CD14-positive monocyte (primary cell): Measurements from ENCODE around the gene EBF3. TPM values are rescaled to one million over a fixed set of nuclear protein-coding genes. Genes with fewer than 3 reads are reported as not detected.

Source experiments
- DNase-seq, 3 donors: peaks; one replicate each; pipeline ENCODE4 v3.0.0-alpha.2; 2011 to 2022
- H2AFZ ChIP-seq: 2 replicates; pipeline ENCODE4 v1.6.0; 2012; ENCODE audit warnings: mild to moderate bottlenecking, low read depth, low read length, inconsistent platforms; ENCODE audit not compliant: insufficient read depth, poor library complexity, severe bottlenecking
- H3K27ac ChIP-seq, 2 donors: 1 replicate in 1 of 2; 2 replicates in 1 of 2; pipeline ENCODE4 v1.5.1; 2012 to 2013; ENCODE audit warnings: low read length in 2 of 2, control low read depth in 1 of 2, inconsistent platforms in 1 of 2, low read depth in 1 of 2, mild to moderate bottlenecking in 1 of 2
- H3K27me3 ChIP-seq, 2 donors: one replicate each; pipeline versions ENCODE4 v1.6.0 to v1.6.1; 2011 to 2013; ENCODE audit warnings: low read length in 2 of 2; ENCODE audit not compliant: control insufficient read depth in 2 of 2, insufficient read depth in 2 of 2
- H3K36me3 ChIP-seq, 2 donors: replicated peaks in 1 of 2; 1 replicate in 1 of 2; 2 replicates in 1 of 2; pipeline versions ENCODE4 v1.5.1 to v1.6.1; 2012 to 2013; ENCODE audit warnings: low read length in 2 of 2, control low read depth in 1 of 2, inconsistent platforms in 1 of 2, mild to moderate bottlenecking in 1 of 2; ENCODE audit not compliant: insufficient read depth in 2 of 2, control insufficient read depth in 1 of 2
- H3K4me1 ChIP-seq, 2 donors: 1 replicate in 1 of 2; 2 replicates in 1 of 2; pipeline versions ENCODE4 v1.5.1 to v1.6.1; 2012 to 2013; ENCODE audit warnings: low read length in 2 of 2, control low read depth in 1 of 2, inconsistent platforms in 1 of 2, mild to moderate bottlenecking in 1 of 2, moderate library complexity in 1 of 2; ENCODE audit not compliant: insufficient read depth in 2 of 2, control insufficient read depth in 1 of 2
- H3K4me2 ChIP-seq: replicated peaks from 2 replicates; pipeline ENCODE3; 2012; ENCODE audit warnings: low read length, moderate library complexity, mild to moderate bottlenecking; ENCODE audit not compliant: poor library complexity, severe bottlenecking; ENCODE audit errors: extremely low read depth
- H3K4me3 ChIP-seq, 3 experiments: fragments of 200-600 bp in 1 of 3; sonication (generic) in 1 of 3; replicated peaks in 1 of 3; 1 replicate in 2 of 3; 2 replicates in 1 of 3; pipeline ENCODE4 v1.5.1; 2011 to 2013; ENCODE audit warnings: low read length in 3 of 3, mild to moderate bottlenecking in 3 of 3, control low read depth in 2 of 3, low read depth in 2 of 3, inconsistent platforms in 1 of 3, moderate library complexity in 1 of 3
- H3K79me2 ChIP-seq: 2 replicates; pipeline ENCODE4 v1.6.0; 2012; ENCODE audit warnings: mild to moderate bottlenecking, control low read depth, inconsistent platforms, low read length, moderate library complexity; ENCODE audit not compliant: insufficient read depth
- H3K9ac ChIP-seq: 2 replicates; pipeline ENCODE4 v1.6.0; 2017; ENCODE audit warnings: low read length, mild to moderate bottlenecking; ENCODE audit not compliant: insufficient read depth, poor library complexity, severe bottlenecking
- H3K9me3 ChIP-seq, 2 donors: replicated peaks in 1 of 2; 1 replicate in 1 of 2; 2 replicates in 1 of 2; pipeline versions ENCODE4 v1.5.1 to v1.6.1; 2012 to 2013; ENCODE audit warnings: low read length in 2 of 2, control low read depth in 1 of 2; ENCODE audit not compliant: control insufficient read depth in 1 of 2, insufficient read depth in 1 of 2
- H4K20me1 ChIP-seq: 2 replicates; pipeline ENCODE4 v1.6.0; 2012; ENCODE audit warnings: mild to moderate bottlenecking, low read length, control low read depth, moderate library complexity; ENCODE audit not compliant: insufficient read depth
- H3K27ac Mint-ChIP-seq, 7 donors: one replicate each; pipeline ENCODE4 v1.8.0; 2020; ENCODE audit warnings: mild to moderate bottlenecking in 7 of 7, mixed read lengths in 7 of 7, moderate library complexity in 6 of 7, inconsistent platforms in 2 of 7
- H3K27me3 Mint-ChIP-seq, 3 donors: one replicate each; pipeline ENCODE4 v1.8.0; 2021 to 2022; ENCODE audit warnings: low read depth in 3 of 3, mild to moderate bottlenecking in 3 of 3, mixed read lengths in 3 of 3, moderate library complexity in 3 of 3, inconsistent platforms in 1 of 3
- H3K36me3 Mint-ChIP-seq, 2 donors: one replicate each; pipeline ENCODE4 v1.8.0; 2020; ENCODE audit warnings: mixed read lengths in 2 of 2, inconsistent platforms in 1 of 2, mild to moderate bottlenecking in 1 of 2
- H3K4me1 Mint-ChIP-seq: one replicate; pipeline ENCODE4 v1.8.0; 2020; ENCODE audit warnings: mild to moderate bottlenecking, mixed read lengths
- H3K4me3 Mint-ChIP-seq, 2 donors: one replicate each; pipeline ENCODE4 v1.8.0; 2020; ENCODE audit warnings: mild to moderate bottlenecking in 2 of 2, mixed read lengths in 2 of 2, moderate library complexity in 1 of 2
- H3K9me3 Mint-ChIP-seq, 7 donors: one replicate each; pipeline ENCODE4 v1.8.0; 2020 to 2022; ENCODE audit warnings: mixed read lengths in 7 of 7, mild to moderate bottlenecking in 6 of 7, moderate library complexity in 6 of 7, inconsistent platforms in 2 of 7
- CTCF ChIP-seq: fragments of 200-600 bp; IDR thresholded peaks from one replicate; pipeline ENCODE4 v1.8.0; 2022; ENCODE audit warnings: antibody characterized with exemption, mild to moderate bottlenecking
- WGBS: methylation state at CpG from one replicate; pipeline ENCODE4 v1.1.5; 2013; ENCODE audit warnings: missing lambda C conversion rate; ENCODE audit not compliant: insufficient coverage; 5-methylcytosine and 5-hydroxymethylcytosine counted together
- intact Hi-C, 2 donors: fragments of 100-400 bp; cut with micrococcal nuclease; formaldehyde crosslinking; loops; one replicate each; pipeline versions ENCODE4 v1.15.0 to v1.15.1; 2023
- polyA plus RNA-seq, 3 donors: library from polyadenylated mRNA; depleted of rRNA in 1 of 3; unstranded in 2 of 3; stranded (reverse) in 1 of 3; fragments of 300-500 nt in 2 of 3; fragments of >200 nt in 1 of 3; fragmentation: Illumina TruSeq in 2 of 3; gene quantifications; 1 replicate in 2 of 3; 2 replicates in 1 of 3; pipeline ENCODE4 v1.2.3, GENCODE V29; 2012 to 2021

The EBF3 gene
- polyA plus RNA-seq, 3 donors = not detected

- Histone ChIP-seq H4K20me1 (no peaks in the 10 kb centered on the region), H3K4me1 (no peaks in the 10 kb centered on the region), H3K9ac (no peak overlapping the region), H2AFZ (no peak overlapping the region), H3K27me3 (no peaks in the 10 kb centered on the region), H3K27ac (no peak overlapping the region), H3K9me3 (peaks cover 6 to 7% of the 10 kb centered on the region in 2 donors), H3K4me2 (no peak overlapping the region), H3K79me2 (no peaks in the 10 kb centered on the region), H3K36me3 (no peaks in the 10 kb centered on the region), H3K4me3 (no peak overlapping the region)
- Mint-ChIP-seq H3K27ac (no peak overlapping the region), H3K27me3 (peaks cover 0 to 4% (median 0%) of the 10 kb centered on the region in 3 donors), H3K4me1 (no peaks in the 10 kb centered on the region), H3K9me3 (peaks cover 4 to 16% (median 8%) of the 10 kb centered on the region in 7 donors), H3K4me3 (no peak overlapping the region), H3K36me3 (no peaks in the 10 kb centered on the region)
- WGBS = 93% methylated on average over 7 of the region's 15 CpGs
- TF ChIP-seq CTCF = no peak
- intact Hi-C loops = no loop called here
- no peak for DNase-seq
These were observed 100.8 kb downstream of the EBF3 start for GRCh38 chr10:129863201-129863663.

GRCh38 chr10:129861776-129862531, 102.1 kb downstream of the EBF3 start:
- Mint-ChIP-seq H3K27ac (peak overlapping the region in 1 of 7 donors; percentile 48), H3K27me3 (peaks cover 0 to 4% (median 0%) of the 10 kb centered on the region in 3 donors), H3K4me1 (no peaks in the 10 kb centered on the region), H3K9me3 (peaks cover 3 to 12% (median 5%) of the 10 kb centered on the region in 7 donors), H3K36me3 (no peaks in the 10 kb centered on the region), H3K4me3 (no peak overlapping the region)
- Histone ChIP-seq H3K9me3 (peaks cover 3 to 6% of the 10 kb centered on the region in 2 donors), H3K4me3 (no peak overlapping the region), H3K27ac (no peak overlapping the region), H3K79me2 (no peaks in the 10 kb centered on the region), H2AFZ (no peak overlapping the region), H3K36me3 (no peaks in the 10 kb centered on the region), H3K27me3 (no peaks in the 10 kb centered on the region), H3K4me2 (no peak overlapping the region), H3K9ac (no peak overlapping the region), H3K4me1 (no peaks in the 10 kb centered on the region), H4K20me1 (no peaks in the 10 kb centered on the region)
- 94% methylated on average over 8 of the region's 22 CpGs for WGBS
- intact Hi-C loops = no loop called here
- no peak for DNase-seq
- no peak for TF ChIP-seq CTCF
